GM12875 (cell line): ENCODE measurements around the gene ARHGDIB.

Experiments
- H3K4me3 ChIP-seq: one replicate; pipeline ENCODE4 v1.5.1; 2011; ENCODE audit warnings: low read depth, low read length, control low read depth
- TF ChIP-seq, protein P1 (sequence below): IDR thresholded peaks from 2 replicates; pipeline ENCODE4 v1.5.1; 2011; ENCODE audit warnings: low read depth, mild to moderate bottlenecking, control low read depth, inconsistent platforms, low read length, moderate library complexity, borderline replicate concordance; ENCODE audit not compliant: insufficient read depth

ARHGDIB gene

DNA sequence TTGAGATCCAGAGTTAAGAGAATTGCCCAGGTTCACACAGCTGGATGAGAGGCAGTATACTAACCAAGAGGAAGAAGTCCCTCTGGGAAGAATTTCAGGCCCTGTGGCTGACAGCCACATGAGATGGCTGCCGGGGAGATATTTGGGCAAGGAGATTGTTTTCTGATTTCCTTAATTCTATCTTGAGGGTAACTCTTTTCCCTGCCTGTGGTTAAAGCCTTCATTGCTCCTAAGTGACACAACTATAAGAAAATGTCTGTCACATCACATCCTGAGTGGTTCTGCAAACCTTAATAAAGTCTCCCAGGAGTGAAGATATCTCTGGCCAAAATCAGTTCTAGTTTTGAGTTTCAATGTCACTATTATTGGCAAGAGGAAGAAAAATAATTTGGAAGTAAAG is 9.6 kb downstream of the ARHGDIB start:
- no peak overlapping the region for H3K4me3 ChIP-seq
- TF ChIP-seq, protein P1, sequence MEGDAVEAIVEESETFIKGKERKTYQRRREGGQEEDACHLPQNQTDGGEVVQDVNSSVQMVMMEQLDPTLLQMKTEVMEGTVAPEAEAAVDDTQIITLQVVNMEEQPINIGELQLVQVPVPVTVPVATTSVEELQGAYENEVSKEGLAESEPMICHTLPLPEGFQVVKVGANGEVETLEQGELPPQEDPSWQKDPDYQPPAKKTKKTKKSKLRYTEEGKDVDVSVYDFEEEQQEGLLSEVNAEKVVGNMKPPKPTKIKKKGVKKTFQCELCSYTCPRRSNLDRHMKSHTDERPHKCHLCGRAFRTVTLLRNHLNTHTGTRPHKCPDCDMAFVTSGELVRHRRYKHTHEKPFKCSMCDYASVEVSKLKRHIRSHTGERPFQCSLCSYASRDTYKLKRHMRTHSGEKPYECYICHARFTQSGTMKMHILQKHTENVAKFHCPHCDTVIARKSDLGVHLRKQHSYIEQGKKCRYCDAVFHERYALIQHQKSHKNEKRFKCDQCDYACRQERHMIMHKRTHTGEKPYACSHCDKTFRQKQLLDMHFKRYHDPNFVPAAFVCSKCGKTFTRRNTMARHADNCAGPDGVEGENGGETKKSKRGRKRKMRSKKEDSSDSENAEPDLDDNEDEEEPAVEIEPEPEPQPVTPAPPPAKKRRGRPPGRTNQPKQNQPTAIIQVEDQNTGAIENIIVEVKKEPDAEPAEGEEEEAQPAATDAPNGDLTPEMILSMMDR, result no peak

DNA sequence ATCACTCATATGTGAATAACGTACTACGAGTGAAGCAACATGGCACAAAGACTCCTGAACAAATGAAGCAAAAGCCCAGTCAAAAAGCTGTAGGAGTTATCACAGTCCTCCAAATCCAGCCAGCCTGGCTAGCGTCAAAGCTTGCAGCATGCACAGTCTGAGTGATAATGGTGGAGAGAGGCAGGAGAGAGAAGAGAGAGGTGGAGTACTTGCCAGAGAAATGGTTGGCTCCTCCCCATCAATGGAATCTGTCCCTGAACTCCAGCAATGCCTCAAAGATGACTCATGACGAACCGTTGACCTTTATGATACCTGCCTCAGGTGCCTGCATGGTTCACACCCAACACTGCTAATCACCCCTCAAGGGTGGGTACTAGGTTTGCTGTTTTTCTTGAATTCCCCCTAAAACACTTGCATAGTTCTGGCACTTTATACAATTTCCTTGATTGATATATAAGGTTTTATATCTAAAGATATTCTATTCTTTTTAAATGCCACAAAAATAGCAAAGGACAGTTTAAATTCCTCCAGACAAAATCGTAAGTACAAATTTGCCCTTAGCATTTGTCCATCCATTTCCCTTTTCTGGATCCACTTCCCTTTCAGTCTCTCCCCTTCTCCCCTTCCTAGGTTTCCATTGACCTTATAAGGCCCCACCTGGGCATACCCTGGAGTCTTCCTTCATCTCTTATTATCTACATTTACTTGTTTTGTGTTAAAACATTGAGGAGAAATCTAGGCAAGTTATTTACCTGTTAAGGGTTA is 10.2 kb downstream of the ARHGDIB start:
- H3K4me3 ChIP-seq, result no peak overlapping the region
- TF ChIP-seq, protein P1, result no peak

GRCh38 chr12:14950421-14950820 is 11.0 kb downstream of the ARHGDIB start:
- H3K4me3 ChIP-seq, result no peak overlapping the region
- TF ChIP-seq, protein P1, result no peak

- TF ChIP-seq, protein P1, result no peak
- H3K4me3 ChIP-seq, result no peak overlapping the region
Measured at GRCh38 chr12:14949631-14950030, 11.8 kb downstream of the ARHGDIB start.

DNA sequence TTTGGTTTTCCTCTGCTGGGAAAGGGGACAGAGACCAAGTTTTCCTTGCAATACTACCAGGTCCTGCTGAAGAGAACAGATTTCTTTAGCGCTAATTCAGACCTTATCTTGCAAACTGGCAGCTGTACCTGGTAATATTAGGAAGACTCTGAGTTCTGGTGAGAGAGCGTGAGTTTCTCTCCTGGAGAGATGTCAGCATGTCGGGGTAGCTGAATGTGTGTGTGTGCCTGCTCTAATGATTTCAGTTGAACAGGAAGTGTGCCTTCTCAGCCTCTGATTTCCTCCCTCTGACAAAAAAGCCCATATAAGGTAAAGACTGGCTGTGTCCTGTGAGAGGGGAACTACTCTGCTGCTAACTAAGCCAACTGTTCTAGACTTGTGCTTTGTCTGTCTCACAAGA is 12.7 kb downstream of the ARHGDIB start:
- peak overlapping the region; percentile 31 for H3K4me3 ChIP-seq

DNA sequence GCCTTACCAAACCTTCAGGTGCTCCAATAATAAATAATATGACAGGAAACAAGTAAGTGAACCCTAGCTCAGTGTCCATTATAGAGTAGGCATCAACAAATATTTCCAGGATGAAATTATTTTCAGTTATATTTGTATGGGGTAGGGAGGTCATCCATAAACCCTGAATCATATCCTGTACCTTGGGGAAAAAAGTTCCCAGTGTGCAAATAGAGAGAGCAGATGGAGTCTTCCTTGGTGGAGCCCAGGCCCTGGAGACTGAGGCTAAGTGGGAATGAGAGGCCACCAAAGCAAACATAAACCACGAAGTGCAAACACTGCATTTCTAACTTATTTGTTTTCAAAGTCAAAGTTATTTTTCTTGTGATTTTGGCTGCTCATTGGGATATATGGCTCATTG is 14.5 kb downstream of the ARHGDIB start:
- TF ChIP-seq, protein P1, result no peak

More for the DNA sequence above, 12.7 kb downstream of the ARHGDIB start:
- TF ChIP-seq, protein P1, result no peak

GRCh38 chr12:14946162-14946561 is 15.2 kb downstream of the ARHGDIB start:
- TF ChIP-seq, protein P1, result no peak
- H3K4me3 ChIP-seq, result no peak overlapping the region

More for the DNA sequence above, 14.5 kb downstream of the ARHGDIB start:
- H3K4me3 ChIP-seq, result no peak overlapping the region
